ENCODE results near the gene MROH7.

MROH7 gene

DNA sequence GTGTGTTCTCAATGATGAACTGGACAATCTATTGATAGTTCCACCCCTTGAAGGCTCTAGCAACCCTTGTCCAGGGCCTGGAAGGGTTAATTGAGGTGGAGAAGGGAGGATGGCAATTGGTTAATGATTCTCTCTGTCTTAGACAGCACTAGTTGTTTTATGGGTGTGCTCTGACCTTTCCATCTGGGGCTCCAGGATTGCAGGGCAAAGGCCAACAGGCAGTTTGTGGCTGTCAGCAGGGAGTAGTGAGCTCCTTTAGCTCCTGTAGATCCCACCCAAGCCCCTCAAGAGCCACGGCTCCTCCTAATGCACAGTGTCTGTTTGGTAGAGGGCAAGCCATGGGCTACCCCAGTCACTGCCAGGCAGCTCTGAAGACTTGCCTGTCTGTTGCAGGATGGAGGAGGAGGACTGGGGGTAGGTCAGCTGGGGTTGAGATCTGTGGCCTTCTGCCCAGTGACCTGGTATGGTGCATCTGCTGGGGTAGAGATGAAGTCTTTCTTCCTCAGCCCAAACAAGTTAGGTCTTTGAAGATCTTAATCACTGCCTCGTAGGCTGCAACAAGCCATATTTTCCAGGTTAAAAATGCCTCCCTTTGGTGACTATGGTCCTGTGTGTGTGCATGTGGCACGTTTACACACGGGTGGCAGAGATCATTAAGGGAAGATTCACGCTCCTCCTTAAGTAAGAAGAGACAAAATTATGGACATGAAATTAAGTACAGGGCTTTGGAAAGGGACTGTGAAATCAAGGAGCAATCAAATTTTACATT is 7.7 kb downstream of the MROH7 start:
- in situ Hi-C loops (cut with MboI; ENCODE audit: low sequenced_read_pairs) = no loop called here

DNA sequence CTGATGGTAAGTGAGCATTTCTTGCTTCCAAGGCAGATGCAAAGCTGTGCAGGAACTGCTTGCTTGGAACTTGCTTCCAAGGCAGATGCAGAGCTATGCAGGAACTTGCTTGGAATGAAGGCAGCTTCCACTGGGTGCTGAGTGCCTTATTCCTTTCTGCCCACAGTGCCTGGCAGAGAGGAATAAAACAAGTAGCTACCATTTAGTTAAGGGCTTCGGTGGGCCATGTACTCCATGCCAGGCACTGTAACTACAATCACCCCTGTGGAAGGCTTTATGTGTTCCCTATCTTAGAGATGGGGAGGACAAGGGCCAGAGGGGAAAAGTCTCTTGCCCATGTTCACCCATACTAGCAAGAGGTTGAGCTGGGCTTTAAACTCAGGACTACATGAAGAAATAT is 8.3 kb downstream of the MROH7 start:
- in situ Hi-C loops (cut with MboI; ENCODE audit: low sequenced_read_pairs) = no loop called here

DNA sequence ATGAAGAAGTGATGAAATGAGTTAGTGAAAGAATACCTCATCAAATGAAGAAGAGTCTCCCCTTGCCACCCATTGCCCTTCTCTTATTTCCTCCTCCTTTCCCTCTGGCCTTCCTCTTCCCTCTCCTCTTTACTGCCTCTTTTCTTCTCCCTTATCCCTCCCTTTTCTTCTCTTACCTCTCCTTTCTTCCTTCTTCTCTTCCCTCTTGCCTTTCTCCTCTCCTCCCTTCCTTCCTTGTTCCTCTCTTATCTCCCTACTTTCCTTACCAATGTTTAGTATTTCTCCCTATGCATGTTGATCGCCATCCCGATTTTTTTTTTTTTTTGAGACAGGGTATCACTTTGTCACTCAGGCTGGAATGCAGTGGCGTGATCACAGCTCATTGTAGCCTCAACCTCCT is 8.8 kb downstream of the MROH7 start:
- in situ Hi-C loops (cut with MboI; ENCODE audit: low sequenced_read_pairs) = no loop called here

DNA sequence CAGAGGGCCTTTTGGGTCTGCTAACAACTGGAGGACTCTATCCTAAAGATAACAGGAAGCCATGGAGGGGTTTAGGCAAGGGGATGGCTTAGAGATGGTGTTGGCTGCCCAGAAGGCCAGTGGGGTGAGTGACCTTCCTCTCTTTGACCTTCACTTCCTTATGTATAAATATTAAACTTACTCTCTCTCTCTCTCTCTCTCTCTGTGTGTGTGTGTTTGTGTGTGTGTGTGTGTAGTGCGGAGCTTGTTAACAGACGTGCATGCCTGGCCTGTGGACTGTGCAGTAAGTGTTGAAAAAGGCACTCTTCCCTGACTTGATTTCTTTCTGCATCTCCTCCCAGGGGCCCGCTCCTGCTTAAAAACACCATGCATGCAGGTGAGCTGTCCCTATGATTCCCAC is 10.0 kb downstream of the MROH7 start:
- in situ Hi-C loops (cut with MboI; ENCODE audit: low sequenced_read_pairs) = no loop called here

DNA sequence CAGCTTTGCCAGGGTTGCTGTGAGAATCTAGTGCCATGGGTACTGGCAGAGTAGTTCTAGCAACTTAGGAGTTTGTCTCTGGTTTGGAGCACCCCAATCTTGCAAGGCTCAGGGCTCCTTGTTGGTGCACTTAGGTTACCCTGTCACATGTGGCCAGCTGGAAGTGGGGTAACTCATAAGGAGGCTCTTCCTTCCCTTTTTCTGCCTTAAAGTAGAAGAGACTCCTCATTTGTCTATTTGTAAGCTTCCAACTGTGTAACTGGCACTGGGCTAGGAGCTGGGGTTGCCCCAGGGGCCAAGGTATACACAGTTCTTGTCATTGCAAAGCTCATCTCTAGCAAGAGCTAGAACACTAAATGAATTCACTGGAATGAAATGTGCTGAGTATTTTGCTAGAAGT is 10.6 kb downstream of the MROH7 start:
- in situ Hi-C loops (cut with MboI; ENCODE audit: low sequenced_read_pairs) = no loop called here

DNA sequence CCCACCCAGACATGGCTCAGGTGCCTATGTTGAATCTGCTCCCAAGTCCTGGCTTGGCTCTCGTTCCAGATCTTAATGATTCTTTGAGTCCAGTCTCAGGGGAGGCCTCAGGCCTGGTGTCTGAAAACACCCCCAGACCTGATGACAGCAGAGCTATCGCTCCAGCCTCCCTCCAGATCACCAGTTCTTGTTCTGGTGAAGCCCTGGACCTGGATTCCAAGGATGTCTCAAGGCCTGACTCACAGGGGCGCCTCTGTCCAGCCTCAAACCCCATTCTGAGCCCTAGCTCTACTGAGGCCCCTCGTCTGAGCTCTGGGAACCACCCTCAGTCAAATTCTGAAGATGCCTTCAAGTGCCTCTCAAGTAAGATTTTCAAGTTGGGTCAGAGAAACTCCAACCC is 11.4 kb downstream of the MROH7 start:
- in situ Hi-C loops (cut with MboI; ENCODE audit: low sequenced_read_pairs) = no loop called here

DNA sequence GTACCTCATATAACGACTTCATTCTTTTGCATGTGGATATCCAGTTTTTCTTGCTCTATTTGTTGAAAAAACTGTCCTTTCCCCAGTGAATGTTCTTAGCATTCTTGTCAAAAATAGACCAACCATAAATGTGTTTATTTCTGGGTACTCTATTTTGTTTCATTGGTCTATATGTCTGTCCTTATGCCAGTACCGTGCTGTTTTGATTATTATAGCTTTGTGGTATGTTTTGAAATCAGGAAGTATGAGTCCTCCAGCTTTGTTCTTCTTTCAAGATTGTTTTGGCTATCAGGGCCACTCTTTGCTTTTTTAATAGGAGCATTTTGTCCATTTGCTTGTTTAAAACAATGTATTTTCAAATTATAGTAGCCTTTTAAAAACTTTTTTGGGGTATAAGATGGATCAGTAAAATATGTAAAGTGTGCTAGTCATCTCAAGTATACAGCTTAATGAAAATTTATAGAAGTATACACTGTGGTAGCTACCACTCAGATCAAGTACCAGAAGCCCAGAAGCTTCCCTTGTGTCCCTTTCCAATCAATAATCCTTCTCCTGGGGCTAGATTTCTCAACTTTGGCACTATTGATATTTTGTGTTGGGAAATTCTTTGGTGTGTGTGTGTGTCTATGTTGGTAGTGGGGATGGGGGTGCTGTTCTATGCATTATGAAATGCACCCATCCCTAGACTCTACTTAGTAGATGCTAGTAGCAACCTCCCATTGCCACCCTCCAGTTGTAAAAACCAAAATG is 16.8 kb downstream of the MROH7 start:
- in situ Hi-C loops (cut with MboI; ENCODE audit: low sequenced_read_pairs) = no loop called here

DNA sequence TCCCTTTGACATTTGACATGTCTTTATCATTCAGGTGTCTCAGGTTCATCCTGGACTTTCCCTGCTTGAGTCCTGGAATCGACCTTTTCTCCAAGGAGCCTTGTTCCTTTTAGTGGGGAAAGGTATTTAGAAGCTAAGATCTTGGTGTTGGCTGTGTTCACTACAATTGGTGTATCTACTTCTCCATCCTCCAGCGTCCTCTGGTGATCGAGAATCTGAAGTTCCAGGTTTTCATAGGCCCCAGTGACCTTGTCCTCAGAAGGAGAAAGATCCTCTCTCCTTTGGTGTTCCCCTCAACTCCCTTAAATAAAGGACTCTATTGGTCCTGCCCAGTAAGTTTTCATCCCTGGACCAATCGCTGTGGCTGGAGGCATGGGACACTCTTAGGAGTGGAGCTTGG is 22.1 kb downstream of the MROH7 start:
- in situ Hi-C loops (cut with MboI; ENCODE audit: low sequenced_read_pairs) = no loop called here

DNA sequence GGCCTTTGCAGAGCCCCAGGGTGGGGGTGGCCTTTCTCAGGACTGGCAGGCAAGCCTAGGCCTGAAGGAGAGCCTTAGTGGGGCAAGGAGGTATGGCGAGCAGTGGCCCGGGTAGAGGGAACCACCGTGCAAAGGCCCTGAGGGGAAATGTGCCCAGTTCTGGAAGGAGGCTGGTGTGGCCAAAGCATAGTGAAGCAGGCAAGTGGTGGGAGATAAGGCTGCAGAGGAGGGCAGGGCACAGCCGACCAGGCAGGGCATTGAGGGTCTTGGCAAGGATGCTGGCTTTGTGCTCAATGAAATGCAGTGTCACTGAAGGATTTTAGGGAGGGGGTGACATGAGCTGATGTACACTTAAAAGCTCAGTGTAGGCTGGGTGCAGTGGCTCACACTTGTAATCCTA is 22.8 kb downstream of the MROH7 start:
- in situ Hi-C loops (cut with MboI; ENCODE audit: low sequenced_read_pairs) = no loop called here

DNA sequence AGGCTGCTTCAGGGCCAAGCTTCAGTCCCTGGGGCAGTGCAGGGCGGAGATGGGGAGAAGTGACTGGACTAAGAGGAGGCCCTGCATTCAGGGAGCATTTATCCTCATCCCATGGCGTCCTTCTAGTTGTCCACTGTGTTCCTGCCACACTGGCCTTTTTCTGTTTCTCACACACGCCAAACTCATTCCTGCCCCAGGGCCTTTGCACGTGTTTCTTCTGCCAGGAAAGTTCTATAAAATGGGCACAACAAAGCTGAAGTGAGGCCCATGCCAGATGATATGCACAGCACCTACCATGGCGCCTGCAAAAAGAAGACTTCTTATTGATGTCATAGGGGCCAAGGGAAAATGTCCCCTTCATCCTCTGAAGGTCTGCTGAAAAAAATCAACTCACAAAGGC is 24.3 kb downstream of the MROH7 start:
- in situ Hi-C loops (cut with MboI; ENCODE audit: low sequenced_read_pairs) = no loop called here

DNA sequence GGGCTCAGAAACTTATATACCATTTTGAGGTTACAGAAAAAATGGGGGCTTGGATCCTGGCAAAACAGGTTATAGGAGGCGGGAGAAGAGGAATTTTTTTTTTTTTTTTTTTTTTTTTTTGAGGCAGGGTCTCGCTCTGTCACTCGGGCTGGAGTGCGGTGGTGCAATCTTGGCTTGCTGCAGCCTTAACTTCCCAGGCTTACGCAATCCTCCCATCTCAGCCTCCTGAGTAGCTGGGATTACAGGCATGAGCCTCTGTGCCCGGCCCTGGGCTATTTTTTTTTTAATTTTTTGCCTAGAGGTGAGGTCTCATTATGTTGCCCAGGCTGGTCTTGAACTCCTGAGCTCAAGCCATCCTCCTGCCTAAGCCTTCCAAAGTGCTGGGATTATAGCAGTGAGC is 24.7 kb downstream of the MROH7 start:
- in situ Hi-C loops (cut with MboI; ENCODE audit: low sequenced_read_pairs) = no loop called here

DNA sequence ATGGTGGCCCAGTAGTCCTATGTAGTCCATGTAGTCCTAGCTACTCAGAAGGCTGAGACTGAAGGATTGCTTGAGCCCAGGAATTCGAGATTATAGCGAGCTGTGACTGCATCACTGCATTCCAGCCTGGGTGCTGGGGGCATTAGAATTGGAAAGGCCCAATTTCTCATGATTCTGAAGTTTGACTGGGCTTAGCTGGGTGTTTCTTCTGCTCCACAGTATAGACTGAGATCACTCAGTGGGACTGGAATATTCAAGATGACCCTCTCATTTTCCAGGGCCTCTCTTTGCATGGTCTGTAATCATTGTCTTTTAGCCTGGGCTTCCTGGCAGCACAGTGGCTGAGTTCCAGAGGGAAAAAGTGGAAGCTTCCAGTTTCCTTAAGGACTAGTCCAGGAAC is 26.2 kb downstream of the MROH7 start:
- in situ Hi-C loops (cut with MboI; ENCODE audit: low sequenced_read_pairs) = no loop called here

DNA sequence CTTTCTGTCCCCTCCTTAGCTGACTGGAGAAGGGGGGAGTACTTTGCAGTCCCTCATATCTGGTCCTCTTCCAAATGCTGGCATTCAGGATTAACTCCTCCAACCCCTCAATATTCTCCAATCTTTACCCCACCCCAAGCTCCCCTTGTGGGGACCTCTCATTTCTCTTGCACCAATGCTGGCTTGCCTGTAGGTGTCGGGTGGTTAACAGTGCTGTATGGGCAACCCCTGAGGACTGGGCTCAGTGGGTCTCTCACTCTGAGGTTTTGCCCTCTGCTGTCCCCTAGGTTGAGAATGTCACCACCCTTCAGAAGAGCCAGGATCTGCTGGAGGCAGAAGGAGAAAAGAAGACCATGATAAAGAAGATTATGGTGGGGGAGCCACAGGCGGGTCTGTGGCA is 27.0 kb downstream of the MROH7 start:
- in situ Hi-C loops (cut with MboI; ENCODE audit: low sequenced_read_pairs) = no loop called here

DNA sequence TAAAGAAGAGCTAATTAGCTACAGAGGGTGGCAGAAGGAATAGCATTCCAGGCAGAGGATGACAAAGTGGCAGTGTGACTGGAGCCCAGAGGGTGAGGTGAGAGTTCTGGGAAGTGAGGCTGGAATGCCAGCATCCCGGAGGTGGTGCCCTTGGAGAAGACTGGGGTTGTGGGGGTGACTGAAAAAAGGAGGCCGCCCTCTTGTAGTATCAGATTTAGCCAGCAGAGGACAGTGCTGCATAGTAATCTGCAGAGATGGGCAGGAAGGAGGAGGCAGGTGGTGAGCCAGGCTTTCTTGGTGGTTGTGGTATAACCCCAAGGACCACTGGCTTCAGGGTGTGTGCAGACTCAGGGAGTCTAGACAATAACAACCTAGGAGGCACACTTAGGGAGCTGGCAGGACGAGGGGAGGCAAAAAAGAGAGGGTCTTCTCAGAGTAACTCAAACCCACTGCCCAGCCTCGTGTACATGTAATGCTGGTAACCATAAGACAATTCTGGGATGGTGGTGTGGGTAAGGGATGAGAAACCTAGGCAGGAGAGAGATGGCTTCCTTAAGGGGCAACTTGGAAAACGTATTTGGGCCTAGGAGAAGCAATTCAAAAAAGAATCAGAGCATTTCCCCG is 30.5 kb downstream of the MROH7 start:
- in situ Hi-C loops (cut with MboI; ENCODE audit: low sequenced_read_pairs) = no loop called here

DNA sequence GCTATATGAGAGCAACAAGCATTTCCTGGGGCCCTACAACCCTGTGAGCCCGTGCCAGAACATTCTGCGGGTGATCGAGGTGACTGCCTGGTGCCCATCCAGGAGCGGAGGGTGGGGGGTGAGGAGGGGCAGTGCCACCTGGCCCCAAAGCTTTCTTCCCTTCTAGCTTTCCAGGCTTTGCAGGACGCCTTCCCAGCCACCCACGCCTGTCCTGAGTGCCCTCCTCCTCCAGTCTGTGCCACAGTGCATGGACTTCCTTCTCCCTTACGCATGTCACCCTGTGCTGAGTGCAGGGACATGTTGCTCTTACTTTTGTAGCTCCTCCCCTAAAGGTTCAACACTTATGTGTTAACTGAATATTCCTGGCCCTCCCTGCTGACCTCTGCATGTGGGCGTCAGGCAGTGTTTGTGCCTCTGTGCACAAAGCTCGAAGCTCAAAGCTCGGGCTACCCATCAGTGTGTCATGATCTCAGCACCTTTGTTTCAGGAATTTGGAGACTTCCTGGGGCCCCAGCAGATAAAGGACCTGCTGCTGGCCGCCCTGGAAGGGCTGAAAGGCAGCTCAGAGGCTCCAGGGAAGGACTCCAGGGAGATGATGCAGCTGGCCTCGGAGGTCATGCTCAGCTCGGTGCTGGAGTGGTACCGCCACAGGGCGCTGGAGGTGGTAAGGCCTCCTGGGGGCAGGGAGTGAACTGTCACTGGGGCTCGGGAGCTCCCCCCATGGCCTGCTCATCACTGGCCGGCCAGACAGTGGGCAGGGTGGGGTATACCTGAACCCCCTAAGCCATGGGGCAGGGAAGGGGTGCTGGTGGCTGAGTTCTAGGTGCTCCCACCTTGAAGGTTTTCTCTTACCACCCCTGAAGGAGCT is 37.4 kb downstream of the MROH7 start:
- in situ Hi-C loops (cut with MboI; ENCODE audit: low sequenced_read_pairs) = no loop called here

DNA sequence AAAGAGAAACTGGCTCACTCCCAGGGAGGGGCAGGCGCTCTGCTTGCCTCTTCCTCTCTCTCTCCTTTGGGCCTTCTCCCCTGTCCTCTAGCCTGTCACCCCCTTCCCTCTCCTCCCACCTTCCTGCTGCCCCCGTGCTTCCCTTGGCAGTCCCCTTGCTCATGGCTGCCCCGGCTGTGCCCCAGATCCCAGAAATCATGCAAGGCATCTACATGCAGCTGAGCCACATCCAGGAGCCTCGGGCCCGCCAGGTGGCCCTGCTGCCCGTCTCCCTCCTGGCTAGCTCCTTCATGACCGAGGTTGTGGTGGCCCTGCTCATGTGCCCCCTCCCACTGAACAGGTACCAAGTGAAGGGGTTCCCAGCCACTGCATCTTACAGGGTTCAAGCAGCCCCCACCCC is 38.1 kb downstream of the MROH7 start:
- in situ Hi-C loops (cut with MboI; ENCODE audit: low sequenced_read_pairs) = no loop called here

DNA sequence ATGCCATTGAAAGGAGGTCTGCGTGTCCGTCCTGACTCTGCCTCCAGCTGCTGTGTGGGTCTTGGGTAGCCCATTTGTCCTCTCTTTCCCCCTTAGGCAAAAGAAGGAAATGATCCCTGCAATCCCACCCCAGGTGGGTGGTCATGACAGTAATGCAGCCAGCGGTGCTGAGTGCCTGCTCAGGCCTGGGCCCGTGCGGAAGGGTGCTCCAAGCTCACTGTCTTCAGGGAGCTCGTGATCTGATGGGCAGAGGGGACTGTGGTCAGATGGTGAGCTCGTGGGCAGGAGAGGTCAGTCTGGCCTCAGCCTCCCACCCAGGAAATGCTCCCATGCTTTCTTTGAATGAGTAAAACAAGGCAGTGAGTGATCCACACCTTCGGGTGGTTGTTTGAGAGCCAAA is 38.8 kb downstream of the MROH7 start:
- in situ Hi-C loops (cut with MboI; ENCODE audit: low sequenced_read_pairs) = no loop called here

DNA sequence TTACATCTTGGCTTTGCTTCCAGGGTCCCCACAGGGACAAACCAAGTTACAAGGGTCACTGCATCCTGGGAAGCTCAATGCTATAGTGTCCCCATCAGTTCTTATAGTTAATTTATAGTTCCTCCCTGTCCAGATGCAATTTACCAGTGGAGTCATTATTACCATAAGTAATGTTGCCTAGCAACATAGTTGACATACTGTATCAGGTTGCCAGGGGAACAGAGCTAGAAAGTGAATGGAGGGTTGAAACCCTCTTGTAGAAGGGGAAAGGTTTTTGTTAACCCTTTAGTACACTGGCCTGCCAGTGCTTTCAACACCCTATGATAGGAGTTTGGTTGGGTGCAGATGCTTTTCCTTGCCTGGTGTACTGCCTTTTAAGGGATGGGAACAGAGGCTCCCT is 39.8 kb downstream of the MROH7 start:
- in situ Hi-C loops (cut with MboI; ENCODE audit: low sequenced_read_pairs) = no loop called here

DNA sequence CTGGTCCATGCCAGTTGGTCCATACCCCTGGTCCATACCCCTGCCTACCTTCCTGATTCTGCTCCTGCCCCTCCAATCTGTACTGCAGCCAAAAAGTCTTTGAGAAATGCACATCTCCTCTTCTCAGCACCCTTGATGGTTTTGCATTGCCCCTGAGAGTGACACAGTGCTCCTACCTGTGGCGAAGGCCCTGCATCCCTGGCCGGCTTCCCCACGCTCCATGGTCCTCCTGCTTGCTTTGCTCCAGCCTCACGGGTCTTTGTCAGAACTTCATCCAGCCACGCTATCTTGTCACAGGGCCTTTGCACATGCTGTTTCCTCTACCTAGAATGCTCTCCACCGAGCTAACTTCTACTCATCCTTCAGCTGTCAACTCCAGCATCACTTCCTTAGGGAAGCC is 41.9 kb downstream of the MROH7 start:
- in situ Hi-C loops (cut with MboI; ENCODE audit: low sequenced_read_pairs) = no loop called here

DNA sequence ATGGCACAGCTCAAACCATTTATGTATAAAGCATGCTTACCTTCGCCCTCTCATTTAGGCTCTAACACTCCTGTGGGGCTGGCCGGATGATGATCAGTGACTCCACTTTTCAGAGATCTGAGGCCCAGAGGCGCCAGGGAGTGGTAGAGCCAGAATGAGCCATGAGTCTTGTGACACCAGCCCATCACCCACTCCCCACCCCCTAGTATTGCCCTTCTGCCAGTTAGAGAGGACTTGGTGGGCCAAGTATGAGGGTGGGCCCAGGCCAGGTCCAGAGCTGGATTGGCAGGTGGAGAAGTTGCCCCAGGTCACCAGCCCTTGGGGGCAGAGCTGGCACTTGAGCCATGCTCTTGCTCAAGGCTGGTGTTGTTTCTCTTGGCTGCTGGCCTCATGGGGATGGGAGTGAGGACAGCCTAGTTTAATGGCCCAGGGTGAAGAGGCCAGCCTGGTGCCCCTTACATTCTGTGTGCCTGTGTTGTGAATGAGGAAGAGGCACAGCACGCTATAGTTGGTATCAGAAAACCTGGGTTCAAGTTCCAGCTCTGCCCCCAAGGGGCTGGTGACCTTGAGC is 43.8 kb downstream of the MROH7 start:
- in situ Hi-C loops (cut with MboI; ENCODE audit: low sequenced_read_pairs) = no loop called here

DNA sequence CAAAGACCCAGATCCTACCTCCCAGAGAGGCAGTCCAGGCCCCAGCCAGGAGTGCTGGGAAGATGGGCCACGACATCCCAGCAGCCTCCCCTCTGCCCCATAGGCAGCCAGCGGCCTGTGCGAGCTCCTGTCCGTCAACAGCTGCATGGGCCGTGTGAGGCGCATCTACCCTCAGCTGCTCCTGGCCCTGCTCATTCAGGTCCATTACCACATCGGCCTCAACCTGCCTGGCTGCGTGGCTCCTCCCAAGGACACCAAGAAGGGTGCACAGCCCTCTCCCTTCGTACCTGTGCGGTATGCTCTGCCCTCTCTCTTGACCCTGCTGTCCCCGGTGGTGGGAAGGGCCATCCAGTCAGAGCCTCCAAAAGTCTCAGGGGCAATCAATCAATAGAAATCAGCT is 44.6 kb downstream of the MROH7 start:
- in situ Hi-C loops (cut with MboI; ENCODE audit: low sequenced_read_pairs) = no loop called here
